Mesothelial cell of epicardium (in vitro differentiated cells): Measurements from ENCODE around the gene EEFSEC. TPM values are rescaled to one million over a fixed set of nuclear protein-coding genes. Genes with fewer than 3 reads are reported as not detected.

Experiments
- DNase-seq, 2 experiments: peaks; one replicate each; pipeline ENCODE4 v3.0.0; 2021; ENCODE audit warnings: low spot score in 2 of 2; ENCODE audit not compliant: unreplicated experiment in 2 of 2
- H3K27ac Mint-ChIP-seq: 2 replicates; pipeline ENCODE4 v1.8.0; 2021; ENCODE audit warnings: mixed read lengths
- H3K27me3 Mint-ChIP-seq: 2 replicates; pipeline ENCODE4 v1.8.0; 2021; ENCODE audit warnings: low read depth, mixed read lengths
- H3K36me3 Mint-ChIP-seq: 2 replicates; pipeline ENCODE4 v1.8.0; 2021; ENCODE audit warnings: mixed read lengths
- H3K4me1 Mint-ChIP-seq: 2 replicates; pipeline ENCODE4 v1.8.0; 2021; ENCODE audit warnings: mixed read lengths
- H3K4me3 Mint-ChIP-seq: 2 replicates; pipeline ENCODE4 v1.8.0; 2021; ENCODE audit warnings: mild to moderate bottlenecking, moderate library complexity, mixed read lengths
- H3K9me3 Mint-ChIP-seq: 2 replicates; pipeline ENCODE4 v1.8.0; 2021; ENCODE audit warnings: mixed read lengths
- total RNA-seq: library from RNA; stranded (reverse); gene quantifications from 3 replicates; pipeline ENCODE4 v1.2.1, GENCODE V29; 2021
- TF ChIP-seq, protein P1 (sequence below): fragments of 200-600 bp; sonication (generic); IDR thresholded peaks from one replicate; pipeline ENCODE4 v1.5.0; 2021; ENCODE audit warnings: antibody characterized with exemption; ENCODE audit not compliant: unreplicated experiment

The EEFSEC gene
- total RNA-seq, 1 donor from 2014 or later: 19.4 TPM

DNA sequence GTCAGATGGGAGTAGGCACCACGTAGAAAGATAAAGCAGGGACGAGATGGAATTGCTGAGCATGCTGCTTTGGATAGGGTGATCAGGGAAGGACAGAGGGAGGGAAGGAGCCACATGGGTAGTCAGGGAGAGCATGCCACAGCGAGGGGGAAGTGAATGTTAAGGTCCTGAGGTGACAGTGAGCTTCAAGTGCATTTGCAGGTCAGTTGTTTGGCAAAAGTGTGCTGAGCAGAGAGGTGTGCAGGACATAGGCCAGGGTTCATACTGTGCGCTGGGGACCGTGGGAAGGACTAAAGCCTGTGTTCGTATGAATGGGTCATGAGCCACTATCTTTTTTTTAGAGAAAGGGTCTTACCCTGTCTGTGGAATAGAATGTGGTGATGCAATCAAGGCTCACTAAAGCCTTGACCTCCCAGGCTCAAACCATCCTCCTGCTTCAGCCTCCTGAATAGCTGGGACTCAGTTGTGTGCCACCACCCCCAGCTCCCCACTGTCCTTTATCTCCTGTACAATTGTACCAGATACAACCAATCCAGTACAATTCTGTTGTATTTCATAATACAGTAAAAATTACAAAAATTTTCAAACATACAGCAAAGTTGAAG is 205.9 kb downstream of the EEFSEC start:
- H3K27me3 Mint-ChIP-seq: no peaks in the 10 kb centered on the region
- H3K4me1 Mint-ChIP-seq: peaks cover 59% of the 10 kb centered on the region
- TF ChIP-seq, protein P1, sequence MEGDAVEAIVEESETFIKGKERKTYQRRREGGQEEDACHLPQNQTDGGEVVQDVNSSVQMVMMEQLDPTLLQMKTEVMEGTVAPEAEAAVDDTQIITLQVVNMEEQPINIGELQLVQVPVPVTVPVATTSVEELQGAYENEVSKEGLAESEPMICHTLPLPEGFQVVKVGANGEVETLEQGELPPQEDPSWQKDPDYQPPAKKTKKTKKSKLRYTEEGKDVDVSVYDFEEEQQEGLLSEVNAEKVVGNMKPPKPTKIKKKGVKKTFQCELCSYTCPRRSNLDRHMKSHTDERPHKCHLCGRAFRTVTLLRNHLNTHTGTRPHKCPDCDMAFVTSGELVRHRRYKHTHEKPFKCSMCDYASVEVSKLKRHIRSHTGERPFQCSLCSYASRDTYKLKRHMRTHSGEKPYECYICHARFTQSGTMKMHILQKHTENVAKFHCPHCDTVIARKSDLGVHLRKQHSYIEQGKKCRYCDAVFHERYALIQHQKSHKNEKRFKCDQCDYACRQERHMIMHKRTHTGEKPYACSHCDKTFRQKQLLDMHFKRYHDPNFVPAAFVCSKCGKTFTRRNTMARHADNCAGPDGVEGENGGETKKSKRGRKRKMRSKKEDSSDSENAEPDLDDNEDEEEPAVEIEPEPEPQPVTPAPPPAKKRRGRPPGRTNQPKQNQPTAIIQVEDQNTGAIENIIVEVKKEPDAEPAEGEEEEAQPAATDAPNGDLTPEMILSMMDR: no peak
- no peak overlapping the region for H3K27ac Mint-ChIP-seq
- DNase-seq: no peak
- H3K4me3 Mint-ChIP-seq: no peak overlapping the region
- H3K36me3 Mint-ChIP-seq: peaks cover 3% of the 10 kb centered on the region
- H3K9me3 Mint-ChIP-seq: no peaks in the 10 kb centered on the region

DNA sequence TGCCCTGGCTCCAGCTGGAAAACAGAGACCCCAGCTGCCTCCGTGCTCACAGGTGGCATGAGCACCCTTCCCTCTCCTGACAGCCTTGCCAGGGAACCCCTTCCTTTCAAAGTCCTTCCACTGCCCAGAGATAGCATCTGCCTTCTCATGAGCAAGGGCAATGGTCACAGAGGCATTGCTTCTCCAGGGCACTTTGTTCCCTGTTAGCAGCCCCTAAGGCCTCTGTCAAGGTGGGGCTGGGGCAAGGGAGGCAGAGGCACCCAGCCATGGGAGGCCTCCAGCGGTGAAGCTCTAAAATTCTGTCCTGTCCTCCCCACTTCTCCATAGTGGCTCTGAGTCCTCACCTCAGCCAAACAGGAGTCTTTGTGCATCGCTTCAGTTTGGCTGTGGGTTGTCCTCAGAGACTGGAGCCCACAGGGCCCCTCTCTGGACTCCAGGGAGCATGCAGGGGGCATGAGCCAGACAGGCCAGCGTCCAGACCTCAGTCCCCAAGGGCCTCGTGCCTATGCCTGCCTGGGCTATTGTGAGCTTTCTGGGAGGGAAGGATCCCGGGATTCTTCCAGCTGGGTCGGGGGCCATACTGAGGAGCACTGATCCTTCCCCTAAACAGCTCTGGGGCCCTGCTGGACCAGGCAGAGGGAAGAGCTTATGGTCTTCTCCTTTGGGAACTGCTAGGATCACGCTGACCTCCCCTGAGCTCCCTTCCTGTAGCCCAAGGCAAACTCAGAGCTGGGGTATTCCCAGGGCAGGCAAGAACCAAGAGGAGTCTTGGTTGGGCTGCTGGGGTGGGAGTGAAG is 206.8 kb downstream of the EEFSEC start:
- H3K27me3 Mint-ChIP-seq: no peaks in the 10 kb centered on the region
- peak overlapping the region; percentile 30 for H3K27ac Mint-ChIP-seq
- no peaks in the 10 kb centered on the region for H3K9me3 Mint-ChIP-seq
- no peak for DNase-seq
- H3K36me3 Mint-ChIP-seq: peaks cover 3% of the 10 kb centered on the region
- no peak overlapping the region for H3K4me3 Mint-ChIP-seq
- H3K4me1 Mint-ChIP-seq: peaks cover 56% of the 10 kb centered on the region
- TF ChIP-seq, protein P1: no peak

DNA sequence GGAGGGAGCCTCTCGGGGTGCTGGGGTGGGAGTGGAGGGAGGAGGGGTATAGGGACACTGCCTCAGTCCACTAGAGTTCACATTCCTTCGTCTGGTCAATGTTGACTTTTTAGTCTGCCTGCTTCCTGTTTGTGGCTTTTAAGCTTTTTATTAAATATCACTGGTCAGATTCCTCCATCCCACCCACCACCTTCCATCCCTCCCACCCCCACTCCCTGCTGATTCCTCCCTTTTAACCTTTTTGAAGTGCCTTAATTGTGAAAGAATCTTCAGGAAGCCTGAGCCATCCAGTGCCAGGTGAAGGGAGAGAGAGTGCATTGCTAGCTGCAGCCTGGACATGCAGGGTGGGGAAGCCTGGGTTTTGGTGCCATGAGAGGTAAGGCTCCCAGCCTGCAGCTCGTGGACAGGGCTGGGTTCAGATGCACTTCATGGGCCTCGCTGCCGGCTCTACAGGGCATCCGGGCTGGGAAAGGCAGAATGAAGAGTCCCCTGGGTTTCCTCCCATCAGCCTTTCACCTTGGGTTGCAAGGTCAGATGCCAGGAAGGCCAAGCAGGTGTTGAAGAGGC is 207.5 kb downstream of the EEFSEC start:
- Mint-ChIP-seq H3K9me3 (no peaks in the 10 kb centered on the region), H3K36me3 (peaks cover 3% of the 10 kb centered on the region), H3K27me3 (no peaks in the 10 kb centered on the region), H3K27ac (peak overlapping the region; percentile 50), H3K4me1 (peaks cover 48% of the 10 kb centered on the region), H3K4me3 (no peak overlapping the region)
- no peak for DNase-seq
- TF ChIP-seq, protein P1: no peak

DNA sequence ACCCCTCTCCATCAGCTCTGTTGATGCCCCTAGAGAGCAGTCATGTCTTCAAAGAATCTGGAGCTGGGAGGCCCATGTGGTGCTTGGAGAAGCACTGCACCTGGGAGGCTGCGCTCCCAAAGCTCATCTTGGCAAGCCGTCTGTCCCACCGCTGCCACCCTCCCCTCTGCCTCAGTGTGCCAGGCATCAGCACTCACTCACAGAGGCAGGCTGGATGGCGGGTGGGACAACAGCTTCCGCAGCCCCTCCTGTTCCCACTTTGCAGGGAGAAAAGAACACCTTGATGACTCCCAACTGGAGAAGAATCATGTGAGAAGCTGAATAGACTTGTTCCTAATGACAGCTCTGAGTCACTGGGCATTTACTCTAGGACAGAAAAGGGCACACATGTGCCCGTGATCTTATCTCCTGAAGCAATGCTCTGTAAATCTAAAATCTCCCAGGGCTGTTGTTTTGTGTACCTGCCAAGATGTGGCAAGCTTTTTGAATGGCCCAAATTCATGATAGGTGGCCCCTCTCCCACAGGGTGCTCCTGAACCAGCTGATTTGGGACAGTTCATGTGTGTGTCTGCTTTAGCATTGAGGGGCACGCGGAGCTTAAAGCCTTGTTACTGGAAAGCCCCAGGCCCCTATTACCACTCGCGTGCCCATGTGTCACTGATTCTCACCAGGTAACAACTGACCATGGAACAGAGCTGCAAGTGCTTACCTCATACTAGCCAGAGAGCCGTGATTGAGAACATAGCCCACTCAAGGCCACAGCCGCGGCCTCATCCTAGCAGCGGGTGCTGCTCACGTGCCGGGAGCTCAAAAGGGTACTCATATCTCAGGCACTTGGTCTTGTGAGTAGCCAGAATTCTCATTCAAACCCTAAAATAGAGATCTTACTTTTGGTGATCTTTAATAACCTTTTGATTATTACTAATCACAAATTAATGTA is 209.0 kb downstream of the EEFSEC start:
- H3K27ac Mint-ChIP-seq: no peak overlapping the region

DNA sequence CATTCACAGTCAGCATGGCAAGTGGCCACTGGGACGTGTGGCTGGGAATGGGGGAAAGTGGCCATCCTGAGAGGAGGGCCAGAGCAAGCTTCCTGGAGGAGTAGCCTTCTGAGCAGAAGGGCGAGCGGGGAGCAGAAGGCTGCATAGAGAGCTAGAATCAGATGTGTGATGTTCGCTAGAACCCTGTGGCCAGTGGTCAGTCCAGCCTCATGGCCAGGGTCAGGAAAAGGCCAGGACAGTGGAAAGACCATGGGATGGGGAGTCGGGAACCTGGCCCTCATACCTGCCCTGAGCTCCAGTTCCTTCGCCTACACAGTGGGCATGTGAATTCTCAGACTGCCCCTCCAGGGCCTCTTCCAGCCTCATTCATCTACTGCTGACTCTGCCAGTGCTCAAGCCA is 211.0 kb downstream of the EEFSEC start:
- H3K36me3 Mint-ChIP-seq: peaks cover 8% of the 10 kb centered on the region
- peaks cover 34% of the 10 kb centered on the region for H3K4me1 Mint-ChIP-seq
- H3K4me3 Mint-ChIP-seq: no peak overlapping the region
- TF ChIP-seq, protein P1: no peak
- H3K27ac Mint-ChIP-seq: no peak overlapping the region
- H3K9me3 Mint-ChIP-seq: no peaks in the 10 kb centered on the region
- no peak for DNase-seq
- H3K27me3 Mint-ChIP-seq: no peaks in the 10 kb centered on the region

More for the DNA sequence above, 209.0 kb downstream of the EEFSEC start:
- TF ChIP-seq, protein P1: no peak
- DNase-seq: no peak
- H3K36me3 Mint-ChIP-seq: peaks cover 11% of the 10 kb centered on the region
- H3K9me3 Mint-ChIP-seq: no peaks in the 10 kb centered on the region
- H3K4me3 Mint-ChIP-seq: no peak overlapping the region
- no peaks in the 10 kb centered on the region for H3K27me3 Mint-ChIP-seq
- H3K4me1 Mint-ChIP-seq: peaks cover 35% of the 10 kb centered on the region
